Activated CD8-positive, alpha-beta memory T cell treated with anti-CD3 and anti-CD28 coated beads, Interleukin-2, amount 50 U/mL, for 1 hour (primary cell): ENCODE measurements around the gene EBF4.

Experiments
- DNase-seq: peaks from one replicate; pipeline ENCODE4 v3.0.0-alpha.2; 2020; ENCODE audit errors: extremely low read depth

The EBF4 gene

GRCh38 chr20:2742934-2743559, 50.5 kb downstream of the EBF4 start:
- peak; percentile 55 for DNase-seq

GRCh38 chr20:2745060-2745910, 52.7 kb downstream of the EBF4 start:
- no peak for DNase-seq

GRCh38 chr20:2745936-2746635, 53.5 kb downstream of the EBF4 start:
- no peak for DNase-seq

GRCh38 chr20:2746636-2747265, 54.2 kb downstream of the EBF4 start:
- no peak for DNase-seq

GRCh38 chr20:2747676-2748235, 55.2 kb downstream of the EBF4 start:
- DNase-seq = no peak

GRCh38 chr20:2748551-2749342, 56.2 kb downstream of the EBF4 start:
- DNase-seq = no peak

GRCh38 chr20:2749343-2749950, 56.9 kb downstream of the EBF4 start:
- DNase-seq = no peak

- no peak for DNase-seq
These were observed 57.4 kb downstream of the EBF4 start for GRCh38 chr20:2749951-2750490.

GRCh38 chr20:2750491-2751251, 58.1 kb downstream of the EBF4 start:
- DNase-seq = no peak

GRCh38 chr20:2751347-2751877, 58.8 kb downstream of the EBF4 start:
- DNase-seq = no peak

- no peak for DNase-seq
These were observed 59.4 kb downstream of the EBF4 start for GRCh38 chr20:2751878-2752566.

- no peak for DNase-seq
These were observed 60.2 kb downstream of the EBF4 start for GRCh38 chr20:2752567-2753460.

- DNase-seq = no peak
These were observed 61.0 kb downstream of the EBF4 start for GRCh38 chr20:2753461-2754040.

- no peak for DNase-seq
These were observed 61.8 kb downstream of the EBF4 start for GRCh38 chr20:2754424-2754823.

- DNase-seq = no peak
These were observed 63.0 kb downstream of the EBF4 start for GRCh38 chr20:2755451-2756055.

GRCh38 chr20:2756056-2756611, 63.6 kb downstream of the EBF4 start:
- DNase-seq = no peak

- no peak for DNase-seq
These were observed 64.4 kb downstream of the EBF4 start for GRCh38 chr20:2757001-2757400.
